Loucy (cell line): Measurements from ENCODE around the gene CRYL1.

Experiments used
- H2AFZ ChIP-seq: fragments of 200-600 bp; sonication (generic); 2 replicates; pipeline ENCODE4 v1.6.0; 2016; ENCODE audit warnings: antibody characterized with exemption, mild to moderate bottlenecking, low read length, moderate library complexity
- H3F3A ChIP-seq: fragments of 200-600 bp; 2 replicates; pipeline ENCODE4 v1.6.0; 2016; ENCODE audit warnings: antibody characterized with exemption, low read depth, mild to moderate bottlenecking
- H3K27me3 ChIP-seq: fragments of 200-600 bp; sonication (generic); 2 replicates; pipeline ENCODE4 v1.6.1; 2014; ENCODE audit warnings: low read length, mild to moderate bottlenecking; ENCODE audit not compliant: insufficient read depth, poor library complexity, severe bottlenecking
- H3K36me3 ChIP-seq: fragments of 200-600 bp; sonication (generic); 2 replicates; pipeline ENCODE4 v1.6.1; 2016; ENCODE audit warnings: low read length; ENCODE audit not compliant: insufficient read depth
- H3K4me1 ChIP-seq: fragments of 200-600 bp; sonication (generic); 2 replicates; pipeline ENCODE4 v1.5.1; 2014; ENCODE audit warnings: low read length, mild to moderate bottlenecking; ENCODE audit not compliant: insufficient read depth, poor library complexity, severe bottlenecking
- H3K4me2 ChIP-seq: fragments of 200-600 bp; sonication (generic); 2 replicates; pipeline ENCODE4 v1.6.0; 2014; ENCODE audit warnings: antibody characterized with exemption, low read length, low read depth, mild to moderate bottlenecking; ENCODE audit not compliant: poor library complexity, severe bottlenecking
- H3K4me3 ChIP-seq: fragments of 200-600 bp; sonication (generic); 2 replicates; pipeline ENCODE4 v1.5.1; 2014; ENCODE audit warnings: low read length, mild to moderate bottlenecking, mixed read lengths; ENCODE audit not compliant: poor library complexity, severe bottlenecking
- H3K79me2 ChIP-seq: fragments of 200-600 bp; sonication (generic); 2 replicates; pipeline ENCODE4 v1.6.1; 2014; ENCODE audit warnings: low read length; ENCODE audit not compliant: insufficient read depth
- H3K9ac ChIP-seq: fragments of 200-600 bp; sonication (generic); 2 replicates; pipeline ENCODE4 v1.6.0; 2014; ENCODE audit warnings: mild to moderate bottlenecking, low read depth, low read length, moderate library complexity; ENCODE audit not compliant: poor library complexity, severe bottlenecking
- H3K9me2 ChIP-seq: fragments of 200-600 bp; sonication (generic); replicated peaks from 2 replicates; pipeline ENCODE4 v1.6.1; 2016; ENCODE audit warnings: low read depth, low read length, mixed read lengths
- H3K9me3 ChIP-seq: fragments of 200-600 bp; sonication (generic); 2 replicates; pipeline ENCODE4 v1.6.1; 2014; ENCODE audit warnings: mild to moderate bottlenecking, antibody characterized with exemption, low read length, low read depth; ENCODE audit not compliant: insufficient read depth
- H4K20me1 ChIP-seq: fragments of 200-600 bp; sonication (generic); 2 replicates; pipeline ENCODE4 v1.6.0; 2014; ENCODE audit warnings: antibody characterized with exemption, low read length, mild to moderate bottlenecking; ENCODE audit not compliant: insufficient read depth, poor library complexity, severe bottlenecking
- CTCF ChIP-seq: fragments of 200-600 bp; sonication (generic); conservative IDR thresholded peaks from 2 replicates; pipeline ENCODE4 v1.5.1; 2014; ENCODE audit warnings: mild to moderate bottlenecking, antibody characterized with exemption, low read length
- EZH2phosphoT487 ChIP-seq: fragments of 200-600 bp; IDR thresholded peaks from 2 replicates; pipeline ENCODE4 v1.6.1; 2018; ENCODE audit warnings: antibody characterized with exemption, mild to moderate bottlenecking, moderate library complexity, borderline replicate concordance

Gene CRYL1

GRCh38 chr13:20571676-20572075 lies 46.0 kb upstream of the CRYL1 start:
- H3K79me2 ChIP-seq: no peaks in the 10 kb centered on the region
- H3F3A ChIP-seq: 0 out of 2 replicates have a peak, but pooled peaks cover 2% of the 10 kb centered on the region
- H2AFZ ChIP-seq: no peak overlapping the region
- no peak overlapping the region for H3K4me2 ChIP-seq
- TF ChIP-seq EZH2phosphoT487 (no peak), CTCF (no peak)
- H3K9me2 ChIP-seq: no peaks in the 10 kb centered on the region
- H3K9me3 ChIP-seq: 0 out of 2 replicates have a peak, but pooled peaks cover 5% of the 10 kb centered on the region
- H4K20me1 ChIP-seq: no peaks in the 10 kb centered on the region
- H3K9ac ChIP-seq: no peak overlapping the region
- H3K4me1 ChIP-seq: peaks cover 9% of the 10 kb centered on the region
- H3K27me3 ChIP-seq: no peaks in the 10 kb centered on the region
- H3K4me3 ChIP-seq: no peak overlapping the region
- no peaks in the 10 kb centered on the region for H3K36me3 ChIP-seq

DNA sequence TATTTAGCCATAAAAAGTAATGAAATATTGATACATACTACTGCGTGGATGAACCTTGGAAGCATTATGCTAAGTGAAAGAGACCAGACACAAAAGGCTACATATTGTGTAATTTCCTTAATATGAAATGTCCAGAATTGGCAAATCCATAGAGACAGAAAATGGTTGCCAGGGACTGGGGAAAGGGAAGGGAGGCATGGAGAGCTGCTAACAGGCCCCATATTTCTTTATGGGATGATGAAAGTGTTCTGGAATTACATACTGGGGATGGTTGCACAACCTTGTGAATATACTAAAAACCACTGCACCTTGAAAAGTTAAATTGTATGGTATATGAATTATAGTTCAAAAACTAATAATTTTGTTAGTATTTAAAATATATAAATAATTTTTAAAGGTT lies 44.9 kb upstream of the CRYL1 start:
- TF ChIP-seq EZH2phosphoT487 (no peak), CTCF (no peak)
- H2AFZ ChIP-seq: no peak overlapping the region
- no peaks in the 10 kb centered on the region for H3K79me2 ChIP-seq
- peaks cover 14% of the 10 kb centered on the region for H3K4me1 ChIP-seq
- no peaks in the 10 kb centered on the region for H3K9me2 ChIP-seq
- H3K4me3 ChIP-seq: no peak overlapping the region
- no peaks in the 10 kb centered on the region for H3K36me3 ChIP-seq
- no peak overlapping the region for H3K9ac ChIP-seq
- no peak overlapping the region for H3K4me2 ChIP-seq
- H3K9me3 ChIP-seq: 0 out of 2 replicates have a peak, but pooled peaks cover 2% of the 10 kb centered on the region
- H3F3A ChIP-seq: 0 out of 2 replicates have a peak, but pooled peaks cover 2% of the 10 kb centered on the region
- no peaks in the 10 kb centered on the region for H3K27me3 ChIP-seq
- H4K20me1 ChIP-seq: no peaks in the 10 kb centered on the region

GRCh38 chr13:20567881-20568528 lies 42.3 kb upstream of the CRYL1 start:
- H3K9ac ChIP-seq: peak overlapping the region; percentile 86
- no peaks in the 10 kb centered on the region for H3K9me2 ChIP-seq
- no peaks in the 10 kb centered on the region for H4K20me1 ChIP-seq
- H3K4me2 ChIP-seq: peak overlapping the region; percentile 87
- no peaks in the 10 kb centered on the region for H3K36me3 ChIP-seq
- H3K4me3 ChIP-seq: peak overlapping the region; percentile 96
- H3K9me3 ChIP-seq: no peaks in the 10 kb centered on the region
- no peaks in the 10 kb centered on the region for H3K27me3 ChIP-seq
- no peaks in the 10 kb centered on the region for H3K79me2 ChIP-seq
- peak overlapping the region; percentile 95 for H2AFZ ChIP-seq
- TF ChIP-seq EZH2phosphoT487 (no peak), CTCF (no peak)
- H3F3A ChIP-seq: 0 out of 2 replicates have a peak, but pooled peaks cover 2% of the 10 kb centered on the region
- peaks cover 14% of the 10 kb centered on the region for H3K4me1 ChIP-seq
